Stimulated activated CD4-positive, alpha-beta T cell treated with anti-CD3 and anti-CD28 coated beads, TNF-alpha, amount 100 ng/mL, for 48 hours (primary cell): Measurements from ENCODE around the gene CHMP5.
A peak's percentile ranks its signal among the peaks of the same experiment; 100 is the strongest.

Experiments used
- DNase-seq, 3 donors: peaks; one replicate each; pipeline ENCODE4 v3.0.0-alpha.2; 2020; ENCODE audit warnings: low read depth in 3 of 3

CHMP5 gene

GRCh38 chr9:33264473-33265177 lies at the start of gene CHMP5, which contains the start of gene BAG1:
TSS of gene CHMP5 (plus strand) at chr9:33265049. CDS start at chr9:33265079, 30 bp downstream.
TSS of gene BAG1 (minus strand) at chr9:33264708.
- peak; percentile 99 to 100 (median 99) for DNase-seq

GRCh38 chr9:33220681-33221567 lies 43.9 kb upstream of the CHMP5 start:
- no peak for DNase-seq

DNA sequence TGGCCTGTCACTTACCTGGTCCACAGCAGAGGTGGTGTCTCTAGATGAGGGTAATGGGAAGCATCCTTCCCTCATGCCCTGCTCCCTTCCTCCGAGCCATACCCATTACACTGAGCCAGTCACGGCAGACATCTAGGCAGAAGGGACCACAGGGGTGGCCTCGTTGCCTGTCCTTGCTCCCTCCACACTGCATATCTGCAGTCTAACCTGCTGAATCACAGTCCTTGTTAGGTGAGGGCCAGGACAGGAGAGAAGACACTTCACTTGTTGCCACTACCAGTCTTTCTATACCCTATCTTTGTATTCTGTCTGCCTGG lies 43.3 kb upstream of the CHMP5 start:
- DNase-seq, result no peak

GRCh38 chr9:33222031-33222430 lies 42.8 kb upstream of the CHMP5 start:
- no peak for DNase-seq

DNA sequence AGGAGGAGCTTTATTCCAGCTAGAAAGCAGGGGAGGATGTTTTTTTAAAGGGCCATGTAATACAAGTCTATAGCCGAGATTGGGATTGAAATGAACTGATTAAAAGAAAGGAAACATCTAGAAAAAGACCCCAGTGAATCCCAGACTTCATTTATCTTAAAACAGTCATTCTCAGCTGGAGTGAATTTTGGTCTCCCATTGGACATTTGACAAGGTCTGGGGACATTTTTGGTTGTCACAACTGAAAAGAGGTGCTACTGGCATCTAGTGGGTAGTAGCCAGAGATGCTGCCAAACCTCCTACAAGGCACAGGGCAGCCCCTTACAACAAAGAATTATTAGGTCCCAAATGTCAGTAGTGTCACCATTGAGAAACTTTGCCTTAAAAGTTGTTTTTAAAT lies 41.2 kb upstream of the CHMP5 start:
- DNase-seq, result no peak

GRCh38 chr9:33225319-33226147 lies 39.3 kb upstream of the CHMP5 start:
- DNase-seq, result peak; percentile 41 to 68 (median 68)

DNA sequence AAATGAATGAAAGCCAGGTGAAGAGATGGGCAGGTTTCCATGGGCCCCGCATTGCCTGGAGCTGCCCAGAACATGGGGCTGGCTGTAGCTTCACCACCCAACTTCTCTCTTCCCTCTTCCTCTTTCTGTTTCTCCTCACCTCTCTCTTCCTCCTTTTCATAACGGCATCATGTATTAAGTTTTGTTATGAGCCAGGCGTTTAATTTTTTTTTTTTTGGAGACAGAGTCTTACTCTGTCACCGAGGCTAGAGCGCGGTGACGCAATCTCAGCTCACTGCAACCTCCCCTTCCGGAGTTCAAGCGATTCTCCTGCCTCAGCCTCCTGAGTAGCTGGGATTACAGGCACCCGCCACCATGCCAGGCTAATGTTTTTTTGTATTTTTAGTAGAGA lies 37.8 kb upstream of the CHMP5 start:
- DNase-seq, result no peak

DNA sequence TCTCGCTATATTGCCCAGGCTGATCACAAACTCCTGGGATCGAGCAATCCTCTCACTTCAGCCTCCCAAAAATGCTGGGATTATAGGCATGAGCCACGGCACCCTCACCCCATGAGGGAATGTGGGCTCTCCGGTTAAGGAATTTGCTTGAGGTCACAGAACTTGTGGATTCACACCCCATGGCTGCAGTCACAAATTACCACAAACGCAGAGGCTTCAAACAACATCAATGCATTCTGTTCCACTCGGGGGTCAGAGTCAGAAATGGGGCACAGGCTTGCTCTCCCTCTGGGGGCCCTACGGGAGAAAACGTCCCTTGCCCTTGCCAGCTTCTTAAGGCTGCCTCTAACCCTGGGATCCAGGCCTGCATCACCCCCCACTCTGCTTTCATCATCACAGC lies 37.1 kb upstream of the CHMP5 start:
- no peak for DNase-seq

DNA sequence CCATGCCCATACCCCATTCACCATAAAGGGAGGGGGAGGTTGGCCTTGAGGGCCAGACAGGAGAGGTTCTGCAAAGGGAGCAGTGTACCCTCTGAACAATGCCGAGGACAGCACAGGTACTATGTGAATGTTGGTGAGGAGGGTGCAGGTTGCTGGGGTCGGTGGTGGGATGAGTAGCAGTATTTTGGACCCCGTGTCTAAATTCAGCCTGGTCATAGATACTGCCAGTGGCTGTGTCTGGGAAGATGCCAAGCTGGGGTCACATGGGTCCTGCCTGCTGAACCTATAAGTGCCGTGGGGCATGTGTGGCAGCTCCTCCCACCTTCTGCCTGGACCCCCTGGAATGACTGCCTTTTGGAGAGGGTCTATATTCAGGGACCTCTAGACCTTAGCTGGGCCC lies 36.2 kb upstream of the CHMP5 start:
- no peak for DNase-seq

DNA sequence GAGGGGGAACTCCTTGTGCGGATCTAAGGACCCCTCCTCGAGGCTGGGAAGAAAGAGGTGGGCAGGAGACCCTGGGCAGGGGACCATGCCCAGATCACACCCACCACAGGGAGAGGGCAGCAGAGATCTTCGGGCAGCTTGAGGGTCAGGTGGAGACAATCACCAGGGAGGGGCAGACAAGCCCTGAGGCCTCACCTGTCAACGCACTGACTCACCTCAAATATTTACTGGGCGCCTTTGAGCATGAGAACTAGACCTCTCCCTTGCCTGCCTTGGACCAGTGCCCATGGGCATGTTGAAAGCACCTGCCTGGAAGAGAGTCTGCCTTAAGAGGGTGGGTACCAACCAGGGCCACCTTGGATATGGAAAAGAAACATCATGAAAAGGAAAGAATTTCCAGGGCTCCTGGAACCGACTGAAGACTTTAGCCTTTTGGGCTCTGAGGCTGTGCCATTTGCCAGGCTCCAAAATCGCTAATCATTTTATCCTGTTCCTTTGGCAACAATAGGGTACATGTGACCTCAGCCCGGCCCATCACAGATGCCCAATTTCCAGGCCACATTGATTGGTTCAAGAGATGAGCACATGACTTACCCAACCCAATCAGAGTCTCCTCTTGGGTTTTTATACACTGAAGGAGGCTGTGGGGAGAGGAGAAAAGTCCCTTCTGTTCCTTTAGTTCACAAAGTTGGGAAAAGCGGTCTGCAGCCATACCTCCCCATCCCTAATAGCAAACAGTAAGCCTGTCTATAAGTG lies 35.3 kb upstream of the CHMP5 start:
- DNase-seq, result no peak

GRCh38 chr9:33230756-33231622 lies 33.9 kb upstream of the CHMP5 start:
- no peak for DNase-seq

DNA sequence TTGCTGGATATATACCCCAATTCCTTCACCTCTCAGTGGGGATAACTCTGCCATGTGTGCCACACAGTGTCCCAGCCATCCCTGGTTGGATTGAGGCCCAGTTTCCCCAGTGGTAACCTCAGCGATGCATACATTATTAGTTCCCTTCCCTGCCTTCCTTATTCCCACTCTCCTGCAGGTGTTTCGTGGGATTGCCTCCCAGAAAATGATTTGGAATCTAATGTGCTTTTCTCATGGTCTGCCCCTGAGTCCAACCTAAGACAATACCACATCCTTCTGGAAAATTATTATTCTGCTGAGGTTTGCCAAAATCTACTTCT lies 33.3 kb upstream of the CHMP5 start:
- DNase-seq, result no peak

DNA sequence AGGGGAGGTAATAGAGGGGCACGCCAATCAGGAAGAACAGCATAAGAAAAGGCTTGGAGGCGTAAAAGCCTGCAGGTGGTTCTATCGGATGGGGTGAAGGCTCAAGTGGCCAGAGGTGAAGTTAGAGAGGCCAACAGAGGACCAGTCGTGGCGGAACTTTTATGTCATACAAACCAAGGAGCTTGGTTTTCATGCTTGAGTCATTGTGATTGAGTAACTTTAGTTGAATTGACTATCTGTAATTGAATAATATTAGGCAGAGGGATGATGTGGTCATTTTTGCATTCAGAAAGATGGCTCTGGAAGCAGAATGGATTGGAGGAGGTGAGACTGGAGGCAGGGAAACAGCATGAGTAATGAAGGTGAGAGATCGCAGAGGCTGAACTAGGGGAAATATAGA lies 32.0 kb upstream of the CHMP5 start:
- DNase-seq, result no peak

DNA sequence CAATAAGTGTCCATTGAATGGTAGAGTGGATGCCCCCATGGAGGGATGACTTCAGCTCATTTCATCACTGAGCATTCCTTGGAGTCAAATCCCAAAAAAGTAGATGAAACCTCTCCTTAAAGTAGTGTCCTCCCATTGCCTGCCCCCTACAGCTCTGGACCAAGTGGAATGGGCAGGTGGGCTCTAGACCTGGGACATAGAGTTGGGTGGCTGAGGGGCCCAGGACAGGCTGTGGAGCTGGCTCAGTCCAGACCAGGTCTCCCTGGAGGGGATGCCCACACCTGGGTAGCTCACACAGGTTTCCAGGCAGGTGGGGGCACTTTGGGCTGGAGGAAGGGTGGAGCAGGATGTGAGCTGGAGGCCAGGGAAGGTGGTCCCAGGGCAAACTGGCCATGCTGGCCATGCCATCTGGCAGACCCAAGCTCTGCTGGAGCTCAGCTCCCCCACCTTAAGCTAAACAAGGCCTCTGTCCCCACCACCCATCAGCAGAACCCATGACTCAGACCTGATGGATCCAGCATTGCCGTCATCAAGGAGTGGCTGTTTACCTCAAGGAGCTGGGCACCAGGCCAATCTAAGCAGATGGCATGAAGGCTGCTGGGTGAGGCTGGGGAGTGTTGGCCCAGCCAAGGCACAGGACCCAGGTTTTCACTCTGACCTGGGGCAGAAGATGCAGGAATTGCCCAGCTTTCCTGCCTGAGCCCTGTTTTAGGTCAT lies 31.1 kb upstream of the CHMP5 start:
- no peak for DNase-seq

- DNase-seq, result no peak
Measured at GRCh38 chr9:33234511-33235467, 30.1 kb upstream of the CHMP5 start.

DNA sequence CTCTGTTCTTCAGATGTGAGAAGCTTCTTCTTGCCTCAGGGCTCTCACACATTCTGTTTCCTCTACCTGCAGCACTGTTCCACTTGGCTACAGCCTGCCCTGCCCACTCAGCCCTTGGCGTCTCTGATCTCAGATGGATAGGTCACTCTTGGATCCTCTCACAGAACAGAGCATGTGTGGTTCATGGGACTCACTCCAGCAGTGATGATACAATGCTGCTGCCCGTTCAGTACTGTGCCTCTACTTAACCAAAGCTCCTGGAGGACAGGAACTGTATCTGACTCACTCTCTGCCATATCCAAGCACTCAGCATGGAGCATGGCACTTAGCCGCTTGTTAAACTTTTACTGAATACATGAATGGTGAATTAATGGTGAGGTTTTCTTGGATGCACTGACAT lies 28.3 kb upstream of the CHMP5 start:
- DNase-seq, result no peak

- DNase-seq, result no peak
Measured at GRCh38 chr9:33239921-33240320, 24.9 kb upstream of the CHMP5 start, which contains the start of gene SPINK4. TSS of gene SPINK4 (plus strand) at chr9:33240167. CDS start at chr9:33240209, 42 bp downstream.

DNA sequence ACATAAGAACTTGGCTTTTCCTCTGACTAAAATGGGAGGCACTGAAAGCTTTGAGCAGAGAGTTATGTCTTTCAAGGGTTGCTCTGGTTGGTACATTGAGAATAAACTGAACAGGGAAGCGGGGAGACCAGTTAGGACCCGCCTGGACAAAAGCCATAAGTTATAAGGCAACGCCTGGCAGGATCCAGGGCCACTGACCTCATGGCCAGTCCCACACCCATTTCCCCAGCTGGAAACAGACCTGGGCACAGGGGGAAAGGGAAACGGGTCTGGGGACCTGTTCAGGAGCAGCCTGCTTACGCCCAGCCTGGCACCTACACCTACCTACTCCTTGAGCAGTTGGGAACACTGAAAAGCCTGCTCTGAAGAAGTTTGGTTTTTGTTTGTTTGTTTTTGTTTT lies 23.6 kb upstream of the CHMP5 start:
- no peak for DNase-seq

GRCh38 chr9:33242609-33243134 lies 22.2 kb upstream of the CHMP5 start:
- DNase-seq, result no peak
